ENCODE data around the gene ELAPOR2. TPM values are rescaled to one million over a fixed set of nuclear protein-coding genes. Genes with fewer than 3 reads are reported as not detected.
"Not testable (repeated sequence)": the region's sequence is repeated elsewhere in the genome, so short reads cannot be mapped to it uniquely, and the experiment has no call there.

The ELAPOR2 gene
- polyA plus RNA-seq, 10 donors = 4.9 to 8.8 (median 6.6) TPM

GRCh38 chr7:87048839-87049238 lies 10.6 kb downstream of the ELAPOR2 start:
- DNase-seq = no peak

- DNase-seq = no peak
Observed at GRCh38 chr7:87046456-87046855, 13.0 kb downstream of the ELAPOR2 start.

GRCh38 chr7:87044713-87045112 lies 14.7 kb downstream of the ELAPOR2 start:
- not testable (repeated sequence) for DNase-seq

- DNase-seq = not testable (repeated sequence)
Observed at GRCh38 chr7:87041586-87041985, 17.9 kb downstream of the ELAPOR2 start.

GRCh38 chr7:87039691-87040299 lies 19.7 kb downstream of the ELAPOR2 start:
- not testable (repeated sequence) for DNase-seq

GRCh38 chr7:87038993-87039690 lies 20.3 kb downstream of the ELAPOR2 start:
- DNase-seq = no peak

- DNase-seq = no peak
Observed at GRCh38 chr7:87036985-87037384, 22.5 kb downstream of the ELAPOR2 start.

GRCh38 chr7:87032604-87033339 lies 26.7 kb downstream of the ELAPOR2 start:
- no peak for DNase-seq

GRCh38 chr7:87029078-87029477 lies 30.4 kb downstream of the ELAPOR2 start:
- peak in 1 of 3 donors; percentile 1 for DNase-seq

GRCh38 chr7:87028636-87029035 lies 30.8 kb downstream of the ELAPOR2 start:
- DNase-seq = no peak

- no peak for DNase-seq
Observed at GRCh38 chr7:87027900-87028299, 31.6 kb downstream of the ELAPOR2 start.

- DNase-seq = no peak
Observed at GRCh38 chr7:87021285-87021684, 38.2 kb downstream of the ELAPOR2 start.

GRCh38 chr7:87016606-87017005 lies 42.8 kb downstream of the ELAPOR2 start:
- no peak for DNase-seq

GRCh38 chr7:87013840-87014190 lies 45.6 kb downstream of the ELAPOR2 start:
- no peak for DNase-seq

- no peak for DNase-seq
Observed at GRCh38 chr7:87013136-87013839, 46.2 kb downstream of the ELAPOR2 start.

Other genes starting within 250 kb of the ELAPOR2 start
- gene DMTF1, start 92.8 kb upstream of the ELAPOR2 start, polyA plus RNA-seq (ENCODE audit: insufficient read length in 10 of 10) = 100 to 1,000 TPM in 4 of 10 donors, 10 to 100 TPM in 6; 54.3 to 168 (median 85.3) TPM
- 10 to 100 TPM; 14.2 to 26.1 (median 18.6) TPM for gene TMEM243, start 160.1 kb upstream of the ELAPOR2 start, polyA plus RNA-seq (ENCODE audit: insufficient read length in 10 of 10)